SK-N-SH (cell line): ENCODE results near the gene CD19. TPM values are rescaled to one million over a fixed set of nuclear protein-coding genes. Genes with fewer than 3 reads are reported as not detected.
A peak's percentile ranks its signal among the peaks of the same experiment; 100 is the strongest.

Source experiments
- CTCF ChIA-PET: fragments of 300-600, 350-600 bp; formaldehyde crosslinking; extraction: SDS; loops from one replicate; lab custom pipeline; 2021; lab: Yijun Ruan, JAX
- POLR2A ChIA-PET: fragments of 350-600 bp; sonication (Branson Sonifier 250); formaldehyde crosslinking; extraction: SDS; loops from one replicate; lab custom pipeline; 2020; ENCODE audit warnings: antibody characterized with exemption, inconsistent platforms; lab: Yijun Ruan, JAX
- DNase-seq: peaks from one replicate; pipeline ENCODE4 v3.0.0; 2012
- H2AFZ ChIP-seq: fragments of 200-600 bp; sonication (generic); 2 replicates; pipeline ENCODE4 v1.8.1; 2016; ENCODE audit warnings: antibody characterized with exemption, mild to moderate bottlenecking, low read depth
- H3F3A ChIP-seq: fragments of 200-600 bp; sonication (generic); replicated peaks from 2 replicates; pipeline ENCODE3; 2016; ENCODE audit warnings: antibody characterized with exemption, mild to moderate bottlenecking; ENCODE audit not compliant: insufficient read depth
- H3K27ac ChIP-seq, 2 experiments: fragments of 200-500 bp in 1 of 2; fragments of 200-600 bp in 1 of 2; sonication (Bioruptor generic) in 1 of 2; sonication (generic), shearing (Covaris generic) in 1 of 2; 2 replicates each; pipeline versions ENCODE4 v1.5.1 to v1.6.1; 2014 to 2016; ENCODE audit warnings: low read depth in 2 of 2, inconsistent platforms in 1 of 2, low read length in 1 of 2, mild to moderate bottlenecking in 1 of 2, mixed read lengths in 1 of 2
- H3K27me3 ChIP-seq: fragments of 200-600 bp; sonication (generic), shearing (Covaris generic); 2 replicates; pipeline ENCODE4 v1.6.1; 2016; ENCODE audit warnings: mixed run types; ENCODE audit not compliant: insufficient read depth
- H3K36me3 ChIP-seq, 2 experiments: fragments of 200-500 bp in 1 of 2; fragments of 200-600 bp in 1 of 2; sonication (Bioruptor generic) in 1 of 2; sonication (generic) in 1 of 2; replicated peaks in 1 of 2; 2 replicates each; pipeline versions ENCODE3 to v1.5.1; 2014 to 2016; ENCODE audit warnings: low read length in 1 of 2, mild to moderate bottlenecking in 1 of 2; ENCODE audit not compliant: insufficient read depth in 2 of 2, control insufficient read depth in 1 of 2
- H3K4me1 ChIP-seq, 2 experiments: fragments of 200-500 bp in 1 of 2; fragments of 200-600 bp in 1 of 2; sonication (Bioruptor generic) in 1 of 2; sonication (generic), shearing (Covaris generic) in 1 of 2; 2 replicates each; pipeline versions ENCODE4 v1.5.1 to v1.6.1; 2014 to 2016; ENCODE audit warnings: low read depth in 1 of 2, low read length in 1 of 2, mixed run types in 1 of 2; ENCODE audit not compliant: insufficient read depth in 2 of 2, control insufficient read depth in 1 of 2
- H3K4me2 ChIP-seq: fragments of 200-600 bp; sonication (generic), shearing (Covaris generic); 2 replicates; pipeline ENCODE4 v1.6.1; 2017; ENCODE audit warnings: mixed run types
- H3K4me3 ChIP-seq, 2 experiments: fragments of 200-500 bp in 1 of 2; fragments of 200-600 bp in 1 of 2; sonication (Bioruptor generic) in 1 of 2; sonication (generic), shearing (Covaris generic) in 1 of 2; 2 replicates each; pipeline versions ENCODE4 v1.5.1 to v1.8.1; 2014 to 2016; ENCODE audit warnings: low read depth in 2 of 2, inconsistent platforms in 1 of 2, low read length in 1 of 2, mild to moderate bottlenecking in 1 of 2, mixed read lengths in 1 of 2, moderate library complexity in 1 of 2
- H3K79me2 ChIP-seq: fragments of 200-600 bp; sonication (generic); 2 replicates; pipeline ENCODE4 v1.8.1; 2017; ENCODE audit warnings: mild to moderate bottlenecking; ENCODE audit not compliant: insufficient read depth
- H3K9ac ChIP-seq: fragments of 200-600 bp; sonication (generic); 2 replicates; pipeline ENCODE4 v1.6.1; 2017; ENCODE audit warnings: mixed run types
- H3K9me2 ChIP-seq: fragments of 200-600 bp; sonication (generic); 2 replicates; pipeline ENCODE4 v1.6.1; 2017; ENCODE audit warnings: mixed run types
- H3K9me3 ChIP-seq: fragments of 200-600 bp; sonication (generic); 2 replicates; pipeline ENCODE4 v1.6.1; 2017; ENCODE audit warnings: mixed run types, mild to moderate bottlenecking, moderate library complexity
- H4K20me1 ChIP-seq: fragments of 200-600 bp; sonication (generic); 2 replicates; pipeline ENCODE4 v1.6.1; 2017; ENCODE audit warnings: mild to moderate bottlenecking, mixed run types; ENCODE audit not compliant: insufficient read depth
- EP300 ChIP-seq, 2 experiments: IDR thresholded peaks; 2 replicates each; pipeline versions ENCODE4 v1.4.0 to v1.6.1; 2012; ENCODE audit warnings: borderline replicate concordance in 1 of 2, low read depth in 1 of 2, low read length in 1 of 2
- FOSL2 ChIP-seq: IDR thresholded peaks from 2 replicates; pipeline ENCODE4 v1.4.0; 2012; ENCODE audit warnings: low read depth, mild to moderate bottlenecking, moderate library complexity, borderline replicate concordance
- FOXM1 ChIP-seq: IDR thresholded peaks from 2 replicates; pipeline ENCODE4 v1.4.0; 2012; ENCODE audit warnings: low read depth, mild to moderate bottlenecking
- NFIC ChIP-seq: IDR thresholded peaks from 2 replicates; pipeline ENCODE4 v1.4.0; 2012; ENCODE audit warnings: borderline replicate concordance
- PBX3 ChIP-seq: IDR thresholded peaks from 2 replicates; pipeline ENCODE4; 2012
- POLR2AphosphoS5 ChIP-seq: IDR thresholded peaks from 2 replicates; pipeline ENCODE4 v1.6.1; 2012; ENCODE audit warnings: low read depth, low read length
- RAD21 ChIP-seq: IDR thresholded peaks from 2 replicates; pipeline ENCODE4 v1.6.1; 2012; ENCODE audit warnings: mild to moderate bottlenecking, low read length
- RFX5 ChIP-seq: IDR thresholded peaks from 2 replicates; pipeline ENCODE4 v1.6.1; 2012; ENCODE audit warnings: mild to moderate bottlenecking, improper control_type of control experiment, low read length
- RXRA ChIP-seq: IDR thresholded peaks from 2 replicates; pipeline ENCODE4 v1.4.0; 2012; ENCODE audit warnings: low read depth, mild to moderate bottlenecking, borderline replicate concordance
- TAF1 ChIP-seq: IDR thresholded peaks from 2 replicates; pipeline ENCODE4 v1.6.1; 2012; ENCODE audit warnings: low read depth, mild to moderate bottlenecking, low read length, moderate library complexity, borderline replicate concordance
- USF2 ChIP-seq: fragments of 150-350 bp; IDR thresholded peaks from 2 replicates; pipeline ENCODE4 v1.6.1; 2017; ENCODE audit warnings: antibody characterized with exemption, low read length, low read depth, borderline replicate concordance
- WGBS: methylation state at CpG from one replicate; pipeline ENCODE4 v1.1.6; 2017; ENCODE audit warnings: low lambda C conversion rate; 5-methylcytosine and 5-hydroxymethylcytosine counted together
- polyA plus RNA-seq, 3 experiments: library from polyadenylated mRNA; depleted of rRNA; stranded (reverse); fragments of >200 nt; gene quantifications; 2 replicates each; pipeline ENCODE4 v1.2.3, GENCODE V29; 2012
- TF ChIP-seq, protein P1 (sequence below): IDR thresholded peaks from 2 replicates; pipeline ENCODE4 v1.4.0; 2012; ENCODE audit warnings: low read depth
- TF ChIP-seq, protein P2 (sequence below): IDR thresholded peaks from 2 replicates; pipeline ENCODE4 v1.4.0; 2012; ENCODE audit warnings: low read depth, borderline replicate concordance

CD19 gene
- polyA plus RNA-seq, 1 of the 3 experiments (the other 2 are of a cell fraction), result not detected

- peak overlapping the region; percentile 68 to 93 for H3K4me3 ChIP-seq
- no peaks in the 10 kb centered on the region for H4K20me1 ChIP-seq
- peak overlapping the region; percentile 92 for H3K4me2 ChIP-seq
- peaks cover 3% of the 10 kb centered on the region for H3F3A ChIP-seq
- peak overlapping the region; percentile 81; the same call in 1 of the 2 replicates for H2AFZ ChIP-seq
- CTCF ChIA-PET, result interaction anchor here (0.6 to 1.7 kb wide), 3 partner anchors 23 to 963 kb away, joined by 3 to 8 read pairs (median 7); partner anchors contain the start of gene SPNS1
- H3K36me3 ChIP-seq, result peaks cover 23 to 31% of the 10 kb centered on the region in 2 experiments
- peaks cover 5 to 7% of the 10 kb centered on the region in 2 experiments; a peak in 1 of 4 replicates for H3K4me1 ChIP-seq
- peak overlapping the region; percentile 86 for H3K9ac ChIP-seq
- H3K9me3 ChIP-seq, result no peaks in the 10 kb centered on the region
- H3K27ac ChIP-seq, result peak overlapping the region; percentile 45 to 58; a peak in 2 of 4 replicates
- H3K9me2 ChIP-seq, result no peaks in the 10 kb centered on the region
- no peaks in the 10 kb centered on the region for H3K27me3 ChIP-seq
- TF ChIP-seq FOSL2 (no peak), TAF1 (no peak), RAD21 (no peak), RXRA (no peak)
- H3K79me2 ChIP-seq, result peaks cover 31% of the 10 kb centered on the region
- 2% methylated on average over 11 of the region's 17 CpGs for WGBS
- POLR2A ChIA-PET, result interaction anchor here (1.0 to 2.0 kb wide), 2 partner anchors 22 to 106 kb away, joined by 3 to 10 read pairs; no protein-coding TSS in a partner anchor
- DNase-seq, result no peak
Observed at GRCh38 chr16:28951410-28951943, 19.7 kb downstream of the CD19 start.

GRCh38 chr16:28958216-28958615, 26.4 kb downstream of the CD19 start:
- H3K4me3 ChIP-seq, result no peak overlapping the region
- ChIA-PET POLR2A (no interaction called here), CTCF (interaction anchor here (1.4 kb wide), 1 partner anchor 13 kb away, joined by 6 read pairs; no protein-coding TSS in a partner anchor)
- no peak overlapping the region for H3K27ac ChIP-seq
- H2AFZ ChIP-seq, result no peak overlapping the region
- no peaks in the 10 kb centered on the region for H3K4me1 ChIP-seq
- no peaks in the 10 kb centered on the region for H4K20me1 ChIP-seq
- DNase-seq, result no peak
- H3K79me2 ChIP-seq, result peaks cover 8% of the 10 kb centered on the region; the same call in 1 of the 2 replicates
- H3K4me2 ChIP-seq, result no peak overlapping the region
- H3K27me3 ChIP-seq, result no peaks in the 10 kb centered on the region
- H3K36me3 ChIP-seq, result peaks cover 50 to 51% of the 10 kb centered on the region in 2 experiments
- TF ChIP-seq FOXM1 (no peak), TAF1 (no peak), EP300 (IDR thresholded peaks at IDR 0.05; ENCODE audit: borderline replicate concordance in 1 of 2, low read depth in 1 of 2, low read length in 1 of 2) (no peak), RFX5 (no peak), USF2 (no peak), POLR2AphosphoS5 (no peak), PBX3 (no peak), NFIC (no peak)
- TF ChIP-seq, protein P1, sequence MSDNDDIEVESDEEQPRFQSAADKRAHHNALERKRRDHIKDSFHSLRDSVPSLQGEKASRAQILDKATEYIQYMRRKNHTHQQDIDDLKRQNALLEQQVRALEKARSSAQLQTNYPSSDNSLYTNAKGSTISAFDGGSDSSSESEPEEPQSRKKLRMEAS, result no peak
- TF ChIP-seq, protein P2, sequence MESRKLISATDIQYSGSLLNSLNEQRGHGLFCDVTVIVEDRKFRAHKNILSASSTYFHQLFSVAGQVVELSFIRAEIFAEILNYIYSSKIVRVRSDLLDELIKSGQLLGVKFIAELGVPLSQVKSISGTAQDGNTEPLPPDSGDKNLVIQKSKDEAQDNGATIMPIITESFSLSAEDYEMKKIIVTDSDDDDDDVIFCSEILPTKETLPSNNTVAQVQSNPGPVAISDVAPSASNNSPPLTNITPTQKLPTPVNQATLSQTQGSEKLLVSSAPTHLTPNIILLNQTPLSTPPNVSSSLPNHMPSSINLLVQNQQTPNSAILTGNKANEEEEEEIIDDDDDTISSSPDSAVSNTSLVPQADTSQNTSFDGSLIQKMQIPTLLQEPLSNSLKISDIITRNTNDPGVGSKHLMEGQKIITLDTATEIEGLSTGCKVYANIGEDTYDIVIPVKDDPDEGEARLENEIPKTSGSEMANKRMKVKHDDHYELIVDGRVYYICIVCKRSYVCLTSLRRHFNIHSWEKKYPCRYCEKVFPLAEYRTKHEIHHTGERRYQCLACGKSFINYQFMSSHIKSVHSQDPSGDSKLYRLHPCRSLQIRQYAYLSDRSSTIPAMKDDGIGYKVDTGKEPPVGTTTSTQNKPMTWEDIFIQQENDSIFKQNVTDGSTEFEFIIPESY, result no peak
- no peaks in the 10 kb centered on the region for H3K9me2 ChIP-seq
- WGBS, result over 99% methylated on average over 9 of the region's 9 CpGs
- no peak overlapping the region for H3K9ac ChIP-seq
- no peaks in the 10 kb centered on the region for H3F3A ChIP-seq
- H3K9me3 ChIP-seq, result no peaks in the 10 kb centered on the region
